NAMALWA (cell line): ENCODE data around the gene MOB3B.

ENCODE experiments used
- DNase-seq: peaks from one replicate; pipeline ENCODE4 v3.0.0-alpha.2; 2015; ENCODE audit warnings: low spot score

The MOB3B gene

GRCh38 chr9:27276193-27277030 lies 253.2 kb downstream of the MOB3B start:
- peak; percentile 74 for DNase-seq
